ENCODE measurements around the gene BRD7. TPM values are rescaled to one million over a fixed set of nuclear protein-coding genes. Genes with fewer than 3 reads are reported as not detected.
A peak's percentile ranks its signal among the peaks of the same experiment; 100 is the strongest.

BRD7 gene
- total RNA-seq, 1 experiment from 2014 or later = 40.0 TPM

DNA sequence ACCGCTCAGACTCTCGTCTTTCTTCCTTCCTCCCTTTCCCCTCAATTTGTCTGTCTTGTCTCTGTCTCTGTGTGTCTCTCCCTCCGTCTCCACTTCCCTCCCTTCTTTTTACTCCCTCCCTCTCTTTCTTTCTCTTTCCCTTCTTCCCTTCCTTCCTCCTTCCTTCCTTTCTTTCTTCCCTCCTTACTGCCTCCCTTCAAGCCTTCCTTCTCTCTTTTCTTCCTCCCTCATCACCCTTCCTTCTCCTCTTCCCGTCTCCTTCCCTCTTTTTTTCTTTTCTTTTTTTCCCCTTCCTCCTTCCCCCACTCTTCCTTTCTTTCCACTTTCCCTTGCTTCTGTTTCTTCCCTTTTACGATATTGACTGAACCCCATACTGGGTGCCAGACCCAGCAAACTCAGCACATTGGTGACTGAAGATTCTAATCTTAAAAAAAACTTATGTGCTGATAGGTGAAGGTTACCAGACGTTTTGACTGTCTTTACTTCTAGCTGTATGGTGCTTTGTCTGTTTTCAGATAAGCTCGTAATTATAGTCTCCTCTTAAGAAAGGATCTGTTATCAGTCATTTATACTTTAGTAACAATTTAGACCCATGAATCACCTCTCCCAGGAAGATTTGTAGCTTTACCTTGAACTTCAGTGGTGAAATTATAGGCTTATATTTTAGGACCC, 481 bp upstream of the BRD7 start:
- Histone ChIP-seq H2AFZ (ENCODE audit: low read length) (peak overlapping the region; percentile 82), H4K20me1 (ENCODE audit: low read length) (no peaks in the 10 kb centered on the region), H3K9ac (ENCODE audit: low read length) (no peak overlapping the region), H3K27me3 (ENCODE audit: low read length) (no peaks in the 10 kb centered on the region), H3K4me2 (ENCODE audit: low read length) (peak overlapping the region; percentile 84), H3K4me3 (ENCODE audit: low read length) (peak overlapping the region; percentile 60), H3K4me1 (ENCODE audit: insufficient read depth, low read length) (peaks cover 17% of the 10 kb centered on the region), H3K36me3 (ENCODE audit: low read depth, low read length) (peaks cover 8% of the 10 kb centered on the region; the same call in 1 of the 2 replicates), H3F3A (ENCODE audit: low read length, unreplicated experiment) (no peaks in the 10 kb centered on the region), H3K9me2 (replicated peaks; ENCODE audit: low read length) (no peaks in the 10 kb centered on the region), H3K79me2 (ENCODE audit: low read length) (peaks cover 41% of the 10 kb centered on the region), H3K9me3 (ENCODE audit: low read length) (no peaks in the 10 kb centered on the region), H3K27ac (ENCODE audit: low read length) (no peak overlapping the region)
- TF ChIP-seq, protein P1, sequence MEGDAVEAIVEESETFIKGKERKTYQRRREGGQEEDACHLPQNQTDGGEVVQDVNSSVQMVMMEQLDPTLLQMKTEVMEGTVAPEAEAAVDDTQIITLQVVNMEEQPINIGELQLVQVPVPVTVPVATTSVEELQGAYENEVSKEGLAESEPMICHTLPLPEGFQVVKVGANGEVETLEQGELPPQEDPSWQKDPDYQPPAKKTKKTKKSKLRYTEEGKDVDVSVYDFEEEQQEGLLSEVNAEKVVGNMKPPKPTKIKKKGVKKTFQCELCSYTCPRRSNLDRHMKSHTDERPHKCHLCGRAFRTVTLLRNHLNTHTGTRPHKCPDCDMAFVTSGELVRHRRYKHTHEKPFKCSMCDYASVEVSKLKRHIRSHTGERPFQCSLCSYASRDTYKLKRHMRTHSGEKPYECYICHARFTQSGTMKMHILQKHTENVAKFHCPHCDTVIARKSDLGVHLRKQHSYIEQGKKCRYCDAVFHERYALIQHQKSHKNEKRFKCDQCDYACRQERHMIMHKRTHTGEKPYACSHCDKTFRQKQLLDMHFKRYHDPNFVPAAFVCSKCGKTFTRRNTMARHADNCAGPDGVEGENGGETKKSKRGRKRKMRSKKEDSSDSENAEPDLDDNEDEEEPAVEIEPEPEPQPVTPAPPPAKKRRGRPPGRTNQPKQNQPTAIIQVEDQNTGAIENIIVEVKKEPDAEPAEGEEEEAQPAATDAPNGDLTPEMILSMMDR (conservative IDR thresholded peaks at IDR 0.05; ENCODE audit: low read depth, low read length) = no peak
- TF ChIP-seq EZH2 (IDR thresholded peaks at IDR 0.05; ENCODE audit: low read length, unreplicated experiment) (no peak), EZH2phosphoT487 (IDR thresholded peaks at IDR 0.05; ENCODE audit: borderline replicate concordance, low read length) (no peak)
- ChIA-PET CTCF (interaction anchor here (0.6 kb wide), 4 partner anchors 99 to 644 kb away, joined by 3 to 12 read pairs (median 7); no protein-coding TSS in a partner anchor), POLR2A (ENCODE audit: unreplicated experiment) (no interaction called here)
- intact Hi-C loops (cut with micrococcal nuclease) = loop anchor here (5.0 to 10.0 kb wide), 3 partner anchors 42 to 376 kb away; partner anchors contain the start of genes CNEP1R1 and CYLD
- BruUV-seq (replicated peaks) = TSS peak; percentile 58
- no peak for DNase-seq
- no peak for ATAC-seq

DNA sequence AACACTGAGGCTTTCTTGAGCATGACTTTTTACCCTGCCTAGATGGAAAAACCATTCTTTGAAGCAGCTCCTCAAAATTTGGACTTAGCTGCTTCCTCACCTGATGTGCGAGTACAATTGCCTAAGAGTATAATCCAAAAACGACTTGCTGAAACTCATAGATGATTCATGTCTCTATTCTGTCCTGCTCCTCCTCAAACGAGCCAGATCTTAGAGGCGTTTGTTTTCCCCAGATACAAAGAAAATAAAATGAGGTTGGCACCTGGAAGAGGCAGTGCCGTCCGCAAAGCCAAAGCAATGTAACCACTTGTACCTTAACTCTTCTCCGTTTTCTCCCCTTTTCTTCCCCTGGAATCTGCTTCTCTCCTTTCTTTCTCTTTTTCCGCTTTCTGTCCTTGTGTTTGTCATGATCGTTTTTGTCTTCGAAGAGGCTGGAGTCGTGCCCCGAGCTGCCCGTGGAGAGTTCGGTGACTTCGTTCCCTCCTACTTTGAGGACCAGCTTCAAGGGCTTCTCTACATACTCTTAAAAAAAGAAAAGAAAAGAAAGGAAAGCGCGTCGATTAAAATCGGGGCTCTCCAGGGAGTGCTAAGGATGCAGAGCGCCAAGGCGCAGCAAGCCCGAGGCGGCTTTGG, 895 bp downstream of the BRD7 start:
- peak; percentile 31 for ATAC-seq
- peak overlapping the region; percentile 96 for H3K4me2 ChIP-seq (ENCODE audit: low read length)
- intact Hi-C loops (cut with micrococcal nuclease) = loop anchor here (5.0 to 10.0 kb wide), 3 partner anchors 41 to 377 kb away; partner anchors contain the start of genes CNEP1R1 and CYLD
- H3K9me3 ChIP-seq (ENCODE audit: low read length) = no peaks in the 10 kb centered on the region
- H2AFZ ChIP-seq (ENCODE audit: low read length) = peak overlapping the region; percentile 28; the same call in 1 of the 2 replicates
- DNase-seq = peak; percentile 7
- H3F3A ChIP-seq (ENCODE audit: low read length, unreplicated experiment) = no peaks in the 10 kb centered on the region
- TF ChIP-seq EZH2 (IDR thresholded peaks at IDR 0.05; ENCODE audit: low read length, unreplicated experiment) = no peak
- no peak for TF ChIP-seq EZH2phosphoT487 (IDR thresholded peaks at IDR 0.05; ENCODE audit: borderline replicate concordance, low read length)
- TF ChIP-seq, protein P1 (conservative IDR thresholded peaks at IDR 0.05; ENCODE audit: low read depth, low read length) = no peak
- peaks cover 17% of the 10 kb centered on the region; the same call in 1 of the 2 replicates for H3K36me3 ChIP-seq (ENCODE audit: low read depth, low read length)
- TSS peak; percentile 50 for BruUV-seq (replicated peaks)
- H3K27ac ChIP-seq (ENCODE audit: low read length) = no peak overlapping the region
- peak overlapping the region; percentile 83 for H3K9ac ChIP-seq (ENCODE audit: low read length)
- no peaks in the 10 kb centered on the region for H3K9me2 ChIP-seq (replicated peaks; ENCODE audit: low read length)
- H3K4me3 ChIP-seq (ENCODE audit: low read length) = peak overlapping the region; percentile 71
- H3K79me2 ChIP-seq (ENCODE audit: low read length) = peaks cover 51% of the 10 kb centered on the region
- H3K4me1 ChIP-seq (ENCODE audit: insufficient read depth, low read length) = peaks cover 17% of the 10 kb centered on the region
- ChIA-PET POLR2A (ENCODE audit: unreplicated experiment) (no interaction called here), CTCF (interaction anchor here (0.6 kb wide), 1 partner anchor 298 kb away, joined by 3 read pairs; no protein-coding TSS in a partner anchor)
- H4K20me1 ChIP-seq (ENCODE audit: low read length) = no peaks in the 10 kb centered on the region
- no peaks in the 10 kb centered on the region for H3K27me3 ChIP-seq (ENCODE audit: low read length)

All from PC-3 (cell line).